Mesendoderm (in vitro differentiated cells): ENCODE results near the gene CKAP5.

Source experiments
- DNase-seq: peaks from one replicate; pipeline ENCODE4 v3.0.0; 2013
- H2AK5ac ChIP-seq: 2 replicates; pipeline ENCODE4 v1.6.1; 2013; ENCODE audit warnings: low read length, inconsistent platforms
- H2BK120ac ChIP-seq: 2 replicates; pipeline ENCODE4 v1.6.1; 2013; ENCODE audit warnings: low read depth, mild to moderate bottlenecking, low read length, moderate library complexity, mixed read lengths
- H2BK15ac ChIP-seq: replicated peaks from 2 replicates; pipeline ENCODE4 v1.6.1; 2013; ENCODE audit warnings: low read depth, mild to moderate bottlenecking, moderate library complexity
- H2BK5ac ChIP-seq: 2 replicates; pipeline ENCODE4 v1.6.1; 2013; ENCODE audit warnings: low read length, inconsistent platforms
- H3K18ac ChIP-seq: 2 replicates; pipeline ENCODE4 v1.6.1; 2013; ENCODE audit warnings: mild to moderate bottlenecking, low read length, mixed read lengths
- H3K23ac ChIP-seq: one replicate; pipeline ENCODE4 v1.6.1; 2013; ENCODE audit warnings: low read length
- H3K27ac ChIP-seq: 2 replicates; pipeline ENCODE4 v1.5.1; 2013; ENCODE audit warnings: low read depth, mild to moderate bottlenecking, inconsistent platforms, low read length, moderate library complexity
- H3K27me3 ChIP-seq: 2 replicates; pipeline ENCODE4 v1.6.1; 2013; ENCODE audit warnings: low read length, control low read depth, mild to moderate bottlenecking, inconsistent platforms; ENCODE audit not compliant: insufficient read depth, poor library complexity
- H3K36me3 ChIP-seq: 2 replicates; pipeline ENCODE4 v1.6.1; 2013; ENCODE audit warnings: low read length, inconsistent platforms; ENCODE audit not compliant: control insufficient read depth, insufficient read depth
- H3K4ac ChIP-seq: one replicate; pipeline ENCODE4 v1.6.1; 2013; ENCODE audit warnings: low read depth, mild to moderate bottlenecking, low read length, moderate library complexity
- H3K4me1 ChIP-seq: 2 replicates; pipeline ENCODE4 v1.6.1; 2013; ENCODE audit warnings: low read depth, low read length, inconsistent platforms; ENCODE audit not compliant: control insufficient read depth
- H3K4me2 ChIP-seq: 2 replicates; pipeline ENCODE4 v1.6.1; 2013; ENCODE audit warnings: low read length
- H3K4me3 ChIP-seq: 2 replicates; pipeline ENCODE4 v1.5.1; 2013; ENCODE audit warnings: mild to moderate bottlenecking, low read length
- H3K56ac ChIP-seq: one replicate; pipeline ENCODE4 v1.6.1; 2013; ENCODE audit warnings: low read length
- H3K79me1 ChIP-seq: 2 replicates; pipeline ENCODE4 v1.6.1; 2013; ENCODE audit warnings: low read length, inconsistent platforms
- H3K79me2 ChIP-seq: 2 replicates; pipeline ENCODE4 v1.6.1; 2013; ENCODE audit warnings: mild to moderate bottlenecking, low read length; ENCODE audit not compliant: control insufficient read depth, insufficient read depth
- H3K9ac ChIP-seq: 2 replicates; pipeline ENCODE4 v1.6.1; 2013; ENCODE audit warnings: low read length, inconsistent platforms
- H4K5ac ChIP-seq: one replicate; pipeline ENCODE4 v1.6.1; 2013; ENCODE audit warnings: low read length
- H4K8ac ChIP-seq: one replicate; pipeline ENCODE4 v1.6.1; 2013; ENCODE audit warnings: low read depth, mild to moderate bottlenecking, control low read depth, low read length, moderate library complexity
- WGBS: extraction: QIAGEN DNeasy Blood & Tissue Kit; methylation state at CpG from one replicate; pipeline ENCODE4 v1.1.7; 2013; ENCODE audit warnings: low lambda C conversion rate, missing lambda C conversion rate; ENCODE audit not compliant: insufficient coverage; ENCODE audit errors: extremely low coverage; 5-methylcytosine and 5-hydroxymethylcytosine counted together

The CKAP5 gene

GRCh38 chr11:46850829-46851380 is 4.8 kb upstream of the CKAP5 start:
- Histone ChIP-seq H3K79me2 (no peaks in the 10 kb centered on the region), H2AK5ac (no peak overlapping the region), H2BK15ac (no peak overlapping the region), H4K8ac (no peak overlapping the region), H3K18ac (no peak overlapping the region), H3K36me3 (no peaks in the 10 kb centered on the region), H3K4me3 (no peak overlapping the region), H2BK5ac (no peak overlapping the region), H4K5ac (no peak overlapping the region), H3K4ac (no peak overlapping the region), H3K23ac (no peak overlapping the region), H3K56ac (no peak overlapping the region), H2BK120ac (no peak overlapping the region), H3K27ac (no peak overlapping the region), H3K4me1 (no peaks in the 10 kb centered on the region), H3K4me2 (no peak overlapping the region), H3K9ac (no peak overlapping the region), H3K79me1 (no peaks in the 10 kb centered on the region), H3K27me3 (no peaks in the 10 kb centered on the region)
- DNase-seq = peak; percentile 27
- WGBS = no CpG with 5 or more reads among the region's 10 CpGs

GRCh38 chr11:46849631-46850030 is 3.6 kb upstream of the CKAP5 start:
- Histone ChIP-seq H3K23ac (no peak overlapping the region), H2BK15ac (no peak overlapping the region), H2BK120ac (no peak overlapping the region), H3K4me2 (no peak overlapping the region), H3K79me1 (no peaks in the 10 kb centered on the region), H3K4me3 (no peak overlapping the region), H3K9ac (no peak overlapping the region), H3K56ac (no peak overlapping the region), H3K79me2 (peaks cover 10% of the 10 kb centered on the region), H4K5ac (no peak overlapping the region), H3K27me3 (no peaks in the 10 kb centered on the region), H2BK5ac (no peak overlapping the region), H3K27ac (no peak overlapping the region), H3K4me1 (no peaks in the 10 kb centered on the region), H3K18ac (no peak overlapping the region), H3K36me3 (no peaks in the 10 kb centered on the region), H3K4ac (no peak overlapping the region), H4K8ac (no peak overlapping the region), H2AK5ac (no peak overlapping the region)
- WGBS = no CpG with 5 or more reads among the region's 1 CpG
- no peak for DNase-seq

GRCh38 chr11:46846510-46846830 is 390 bp upstream of the CKAP5 start:
- Histone ChIP-seq H4K8ac (no peak overlapping the region), H3K18ac (no peak overlapping the region), H2AK5ac (no peak overlapping the region), H3K27me3 (no peaks in the 10 kb centered on the region), H3K56ac (peak overlapping the region; percentile 59), H3K79me1 (peaks cover 6% of the 10 kb centered on the region), H2BK120ac (no peak overlapping the region), H2BK5ac (no peak overlapping the region), H3K23ac (no peak overlapping the region), H3K79me2 (peaks cover 38% of the 10 kb centered on the region), H3K4me1 (no peaks in the 10 kb centered on the region), H3K4me3 (peak overlapping the region; percentile 5), H3K9ac (peak overlapping the region; percentile 42), H2BK15ac (no peak overlapping the region), H3K36me3 (no peaks in the 10 kb centered on the region), H3K4ac (no peak overlapping the region), H4K5ac (no peak overlapping the region), H3K4me2 (peak overlapping the region; percentile 30), H3K27ac (no peak overlapping the region)
- no CpG with 5 or more reads among the region's 6 CpGs for WGBS
- DNase-seq = no peak

- Histone ChIP-seq H4K8ac (no peak overlapping the region), H3K4me2 (peak overlapping the region; percentile 39), H3K27me3 (no peaks in the 10 kb centered on the region), H4K5ac (no peak overlapping the region), H3K79me2 (peaks cover 48% of the 10 kb centered on the region), H3K36me3 (no peaks in the 10 kb centered on the region), H3K56ac (peak overlapping the region; percentile 91), H3K23ac (peak overlapping the region; percentile 48), H2BK5ac (no peak overlapping the region), H3K27ac (peak overlapping the region; percentile 35), H3K9ac (peak overlapping the region; percentile 85), H3K79me1 (peaks cover 6% of the 10 kb centered on the region), H2BK15ac (no peak overlapping the region), H3K4me3 (peak overlapping the region; percentile 68), H3K18ac (peak overlapping the region; percentile 92), H2BK120ac (no peak overlapping the region), H2AK5ac (no peak overlapping the region), H3K4me1 (no peaks in the 10 kb centered on the region), H3K4ac (no peak overlapping the region)
- WGBS = no CpG with 5 or more reads among the region's 12 CpGs
- DNase-seq = no peak
Measured at GRCh38 chr11:46845440-46845739, 690 bp downstream of the CKAP5 start.

GRCh38 chr11:46840116-46840515 is 6.0 kb downstream of the CKAP5 start:
- H3K9ac ChIP-seq = no peak overlapping the region
- no peaks in the 10 kb centered on the region for H3K4me1 ChIP-seq
- no peak overlapping the region for H3K4ac ChIP-seq
- H3K4me3 ChIP-seq = no peak overlapping the region
- no peak overlapping the region for H2AK5ac ChIP-seq
- no peak overlapping the region for H3K23ac ChIP-seq
- no peak overlapping the region for H4K8ac ChIP-seq
- H2BK15ac ChIP-seq = no peak overlapping the region
- no peaks in the 10 kb centered on the region for H3K36me3 ChIP-seq
- H3K56ac ChIP-seq = no peak overlapping the region
- H2BK5ac ChIP-seq = no peak overlapping the region
- H3K27ac ChIP-seq = no peak overlapping the region
- no peak overlapping the region for H4K5ac ChIP-seq
- no peak overlapping the region for H2BK120ac ChIP-seq
- DNase-seq = no peak
- H3K79me1 ChIP-seq = peaks cover 8% of the 10 kb centered on the region
- H3K4me2 ChIP-seq = no peak overlapping the region
- peaks cover 81% of the 10 kb centered on the region for H3K79me2 ChIP-seq
- H3K18ac ChIP-seq = no peak overlapping the region
- no peaks in the 10 kb centered on the region for H3K27me3 ChIP-seq

- Histone ChIP-seq H3K36me3 (no peaks in the 10 kb centered on the region), H3K23ac (no peak overlapping the region), H2BK5ac (no peak overlapping the region), H3K4ac (no peak overlapping the region), H4K5ac (no peak overlapping the region), H3K4me1 (no peaks in the 10 kb centered on the region), H2AK5ac (no peak overlapping the region), H2BK120ac (no peak overlapping the region), H3K56ac (no peak overlapping the region), H3K9ac (no peak overlapping the region), H2BK15ac (no peak overlapping the region), H3K4me2 (no peak overlapping the region), H3K27ac (no peak overlapping the region), H4K8ac (no peak overlapping the region), H3K4me3 (no peak overlapping the region), H3K18ac (no peak overlapping the region), H3K27me3 (no peaks in the 10 kb centered on the region), H3K79me2 (peaks cover 78% of the 10 kb centered on the region), H3K79me1 (peaks cover 8% of the 10 kb centered on the region)
- DNase-seq = peak; percentile 10
- WGBS = no CpG with 5 or more reads among the region's 6 CpGs
Measured at GRCh38 chr11:46838501-46838900, 7.6 kb downstream of the CKAP5 start.
